ENCODE data around the gene MAX. TPM values are rescaled to one million over a fixed set of nuclear protein-coding genes. Genes with fewer than 3 reads are reported as not detected.

Gene MAX
- total and polyA plus RNA-seq, 3 donors from 2014 or later = 53.1 to 56.7 (median 56.4) TPM

DNA sequence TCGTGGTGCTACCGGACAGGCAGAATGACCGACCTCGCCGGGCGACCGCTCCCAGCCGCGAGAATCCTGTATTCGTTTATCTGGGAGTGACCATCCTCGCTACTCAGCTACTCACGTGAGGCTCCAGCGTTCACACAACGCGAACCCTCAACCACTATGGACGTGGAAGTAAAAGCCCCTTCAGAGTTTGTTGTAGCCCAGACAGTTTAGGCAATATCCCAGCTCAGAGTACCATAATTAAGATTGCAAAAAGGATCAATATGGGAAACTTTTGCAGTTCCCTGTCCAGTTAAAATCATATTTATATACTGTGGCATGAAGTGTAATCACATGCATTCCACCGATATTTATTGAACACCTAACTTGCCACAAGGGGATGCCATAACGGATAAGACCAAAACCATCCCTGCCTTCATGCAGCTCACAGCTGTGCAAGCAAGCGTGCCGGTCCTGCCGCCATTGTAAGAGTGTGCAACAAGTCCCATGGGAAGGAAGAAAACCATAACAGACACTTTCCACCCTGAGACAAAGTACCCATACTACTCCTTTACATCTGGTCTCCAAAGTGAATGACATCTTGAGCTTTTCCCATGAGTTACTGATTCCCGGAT lies 938 bp upstream of the MAX start:
- intact Hi-C loops (cut with DNase I; ENCODE audit: low total_unique reads) = no loop called here
- Histone ChIP-seq H3K36me3 (ENCODE audit: low read depth, missing control alignments) (no peaks in the 10 kb centered on the region), H3K27me3 (no peaks in the 10 kb centered on the region), H3K4me3 (peak overlapping the region; percentile 76 to 96), H3K27ac (peak overlapping the region in 1 of 2 donors; percentile 48), H3K9me3 (no peaks in the 10 kb centered on the region), H3K4me1 (peaks cover 9% of the 10 kb centered on the region)
- no peak for DNase-seq
- TF ChIP-seq POLR2A (IDR thresholded peaks at IDR 0.05) = no peak
- TF ChIP-seq, protein P1, sequence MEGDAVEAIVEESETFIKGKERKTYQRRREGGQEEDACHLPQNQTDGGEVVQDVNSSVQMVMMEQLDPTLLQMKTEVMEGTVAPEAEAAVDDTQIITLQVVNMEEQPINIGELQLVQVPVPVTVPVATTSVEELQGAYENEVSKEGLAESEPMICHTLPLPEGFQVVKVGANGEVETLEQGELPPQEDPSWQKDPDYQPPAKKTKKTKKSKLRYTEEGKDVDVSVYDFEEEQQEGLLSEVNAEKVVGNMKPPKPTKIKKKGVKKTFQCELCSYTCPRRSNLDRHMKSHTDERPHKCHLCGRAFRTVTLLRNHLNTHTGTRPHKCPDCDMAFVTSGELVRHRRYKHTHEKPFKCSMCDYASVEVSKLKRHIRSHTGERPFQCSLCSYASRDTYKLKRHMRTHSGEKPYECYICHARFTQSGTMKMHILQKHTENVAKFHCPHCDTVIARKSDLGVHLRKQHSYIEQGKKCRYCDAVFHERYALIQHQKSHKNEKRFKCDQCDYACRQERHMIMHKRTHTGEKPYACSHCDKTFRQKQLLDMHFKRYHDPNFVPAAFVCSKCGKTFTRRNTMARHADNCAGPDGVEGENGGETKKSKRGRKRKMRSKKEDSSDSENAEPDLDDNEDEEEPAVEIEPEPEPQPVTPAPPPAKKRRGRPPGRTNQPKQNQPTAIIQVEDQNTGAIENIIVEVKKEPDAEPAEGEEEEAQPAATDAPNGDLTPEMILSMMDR (IDR thresholded peaks at IDR 0.05) = peak in 1 of 3 experiments; percentile 22
- 5 to 8% methylated on average over 18 to 22 of the region's 22 CpGs for WGBS, 2 donors

DNA sequence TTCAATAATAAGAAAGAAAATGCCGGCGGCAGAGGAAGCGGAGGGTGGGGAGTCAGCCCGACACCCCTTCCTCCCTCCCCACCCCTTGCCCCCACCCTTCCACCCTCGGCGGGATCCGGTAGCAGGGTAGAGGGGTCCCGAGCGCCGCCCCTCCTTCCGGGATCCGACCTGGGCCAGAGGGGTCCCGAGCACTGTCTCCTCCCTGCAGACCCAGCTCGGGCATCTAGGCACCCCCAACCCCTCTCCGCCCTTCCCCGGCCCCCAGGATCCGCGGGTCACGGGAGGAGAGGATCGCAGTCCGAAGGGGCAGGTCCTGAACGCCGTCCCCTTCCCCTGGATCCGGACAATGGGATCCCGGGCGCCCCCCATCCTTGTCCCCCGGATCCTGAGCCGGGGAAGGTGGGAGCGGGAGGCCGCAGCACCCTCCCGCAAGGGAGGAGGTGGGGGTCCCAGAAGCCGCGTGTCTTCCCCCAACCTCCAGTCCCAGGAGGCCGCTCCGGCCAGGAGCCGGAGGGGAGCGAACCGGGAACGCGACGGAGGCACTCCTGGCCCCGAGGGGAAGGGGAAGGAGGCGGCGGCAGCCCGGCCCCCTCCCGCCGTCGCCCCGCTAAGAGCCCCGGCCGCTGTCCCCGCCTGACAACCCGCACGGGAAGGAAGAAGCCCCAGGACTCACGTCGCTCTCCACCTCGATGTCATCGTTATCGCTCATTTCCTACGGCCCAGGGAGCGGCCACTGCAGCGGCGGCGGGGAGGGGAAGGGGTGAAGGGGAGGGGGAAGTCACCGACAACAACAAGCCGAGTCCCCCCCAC lies 481 bp downstream of the MAX start:
- intact Hi-C loops (cut with DNase I; ENCODE audit: low total_unique reads) = no loop called here
- peaks cover 10% of the 10 kb centered on the region for H3K4me1 ChIP-seq
- H3K27me3 ChIP-seq = no peaks in the 10 kb centered on the region

DNA sequence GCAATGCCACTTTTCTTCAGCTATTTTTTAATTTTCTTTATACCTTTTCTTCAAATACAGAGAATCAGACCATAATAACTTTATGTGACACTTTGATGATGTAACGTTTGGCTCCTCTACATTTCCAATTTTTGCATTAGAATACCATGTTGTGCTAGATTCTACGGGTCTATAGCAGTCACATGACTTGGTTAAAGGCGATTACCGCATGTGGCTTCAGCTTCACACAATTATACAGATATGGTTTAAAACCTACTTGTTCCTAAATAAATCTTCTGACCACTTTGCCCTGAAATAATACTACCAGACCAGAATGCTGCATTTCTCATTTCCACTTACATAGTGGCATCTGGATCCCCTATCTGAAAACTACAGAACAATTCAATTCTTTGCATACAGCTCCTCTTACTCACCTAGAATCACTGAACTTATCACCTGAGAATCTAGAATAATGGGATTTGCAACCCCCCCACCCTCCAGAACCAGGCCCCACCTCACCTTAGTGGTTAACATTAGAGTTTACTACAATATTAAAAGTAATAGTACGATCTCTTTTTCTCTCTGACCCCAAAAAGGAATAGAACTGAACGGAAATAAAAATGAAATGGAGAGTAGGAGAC lies 1.3 kb downstream of the MAX start:
- H3K4me1 ChIP-seq = peaks cover 18% of the 10 kb centered on the region
- TF ChIP-seq POLR2A (IDR thresholded peaks at IDR 0.05) = no peak
- TF ChIP-seq, protein P1 (IDR thresholded peaks at IDR 0.05) = no peak
- no peak for DNase-seq
- H3K27ac ChIP-seq = peak overlapping the region in 1 of 2 donors; percentile 85
- no peaks in the 10 kb centered on the region for H3K36me3 ChIP-seq (ENCODE audit: low read depth, missing control alignments)
- H3K9me3 ChIP-seq = no peaks in the 10 kb centered on the region
- peak overlapping the region; percentile 85 to 96 for H3K4me3 ChIP-seq
- H3K27me3 ChIP-seq = no peaks in the 10 kb centered on the region
- 15 to 26% methylated on average over 6 of the region's 6 CpGs for WGBS, 2 donors
- intact Hi-C loops (cut with DNase I; ENCODE audit: low total_unique reads) = no loop called here

More for the DNA sequence above, 481 bp downstream of the MAX start:
- Histone ChIP-seq H3K36me3 (ENCODE audit: low read depth, missing control alignments) (no peaks in the 10 kb centered on the region), H3K9me3 (no peaks in the 10 kb centered on the region), H3K27ac (peak overlapping the region; percentile 85 to 90), H3K4me3 (peak overlapping the region; percentile 85 to 96)
- 0% methylated on average over 12 to 64 of the region's 66 CpGs for WGBS, 2 donors
- peak; percentile 15 for DNase-seq
- no peak for TF ChIP-seq POLR2A (IDR thresholded peaks at IDR 0.05)
- TF ChIP-seq, protein P1 (IDR thresholded peaks at IDR 0.05) = no peak

DNA sequence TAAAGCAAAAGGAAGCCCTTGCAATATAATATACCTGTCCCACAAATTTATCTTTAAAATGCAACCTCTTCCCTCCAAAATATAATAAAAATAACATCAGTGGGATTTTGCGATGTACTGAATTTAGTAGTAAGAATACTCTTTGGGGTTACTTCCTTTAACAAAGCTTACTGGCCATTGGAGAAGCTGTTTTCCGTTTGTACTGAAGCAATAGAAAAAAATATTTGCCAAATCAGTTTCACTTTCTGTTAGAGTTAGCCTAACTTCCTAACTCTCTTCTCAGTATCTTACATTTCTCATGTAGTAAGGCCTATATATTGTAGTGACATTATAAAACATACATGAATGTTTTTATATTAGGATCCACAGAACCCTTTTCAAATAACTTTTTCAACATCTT lies 3.7 kb downstream of the MAX start:
- intact Hi-C loops (cut with DNase I; ENCODE audit: low total_unique reads) = loop anchor here (10.0 kb wide), 1 partner anchor 334 kb away; no protein-coding TSS in a partner anchor
- DNase-seq = no peak
- peaks cover 32% of the 10 kb centered on the region for H3K4me1 ChIP-seq

More for the DNA sequence above, 3.7 kb downstream of the MAX start:
- 40 to 53% methylated on average over 2 of the region's 2 CpGs for WGBS, 2 donors
- Histone ChIP-seq H3K27me3 (no peaks in the 10 kb centered on the region), H3K27ac (peak overlapping the region; percentile 6 to 57), H3K4me3 (no peak overlapping the region), H3K9me3 (no peaks in the 10 kb centered on the region), H3K36me3 (ENCODE audit: low read depth, missing control alignments) (no peaks in the 10 kb centered on the region)
- no peak for TF ChIP-seq POLR2A (IDR thresholded peaks at IDR 0.05)
- TF ChIP-seq, protein P1 (IDR thresholded peaks at IDR 0.05) = no peak
